HEK293 (cell line): Measurements from ENCODE around the gene TNFAIP8L2.

Experiments used
- KLF1 ChIP-seq: fragments of 450-650 bp; formaldehyde crosslinking; IDR thresholded peaks from 2 replicates; pipeline ENCODE4 v1.5.1; 2016; ENCODE audit warnings: missing biosample characterization, missing genetic modification characterization
- KLF10 ChIP-seq: fragments of 450-650 bp; IDR thresholded peaks from 2 replicates; pipeline ENCODE4 v1.5.1; 2018; ENCODE audit warnings: missing biosample characterization, mild to moderate bottlenecking, missing genetic modification characterization
- PRDM1 ChIP-seq: fragments of 450-650 bp; formaldehyde crosslinking; IDR thresholded peaks from 2 replicates; pipeline ENCODE4; 2016; ENCODE audit warnings: missing biosample characterization, missing genetic modification characterization
- REPIN1 ChIP-seq: fragments of 450-650 bp; formaldehyde crosslinking; IDR thresholded peaks from 2 replicates; pipeline ENCODE4 v1.5.1; 2017; ENCODE audit warnings: missing biosample characterization, missing genetic modification characterization, low read depth
- SP2 ChIP-seq: fragments of 450-650 bp; formaldehyde crosslinking; IDR thresholded peaks from 2 replicates; pipeline ENCODE4 v1.5.1; 2016; ENCODE audit warnings: missing biosample characterization, missing genetic modification characterization
- SP7 ChIP-seq: fragments of 450-650 bp; formaldehyde crosslinking; IDR thresholded peaks from 2 replicates; pipeline ENCODE4 v1.5.1; 2016; ENCODE audit warnings: missing biosample characterization, missing genetic modification characterization
- TCF7L2 ChIP-seq: IDR thresholded peaks from 2 replicates; pipeline ENCODE4 v1.6.1; 2011; ENCODE audit warnings: low read depth, mild to moderate bottlenecking, inconsistent platforms, low read length, moderate library complexity, borderline replicate concordance
- ZEB2 ChIP-seq: fragments of 450-650 bp; formaldehyde crosslinking; IDR thresholded peaks from 2 replicates; pipeline ENCODE4 v1.5.1; 2016; ENCODE audit warnings: missing biosample characterization, missing genetic modification characterization
- ZNF138 ChIP-seq: fragments of 450-650 bp; formaldehyde crosslinking; IDR thresholded peaks from 2 replicates; pipeline ENCODE4 v1.5.1; 2016; ENCODE audit warnings: missing biosample characterization, missing genetic modification characterization, borderline replicate concordance
- ZNF140 ChIP-seq: fragments of 450-650 bp; formaldehyde crosslinking; IDR thresholded peaks from 2 replicates; pipeline ENCODE4 v1.5.1; 2016; ENCODE audit warnings: missing biosample characterization, missing genetic modification characterization
- ZNF157 ChIP-seq: fragments of 450-650 bp; formaldehyde crosslinking; IDR thresholded peaks from 2 replicates; pipeline ENCODE4 v1.5.1; 2016; ENCODE audit warnings: missing biosample characterization, missing genetic modification characterization
- ZNF394 ChIP-seq: fragments of 450-650 bp; formaldehyde crosslinking; IDR thresholded peaks from 2 replicates; pipeline ENCODE4 v1.5.1; 2016; ENCODE audit warnings: missing biosample characterization, missing genetic modification characterization, mild to moderate bottlenecking, moderate library complexity, borderline replicate concordance
- ZNF510 ChIP-seq: fragments of 450-650 bp; formaldehyde crosslinking; IDR thresholded peaks from 2 replicates; pipeline ENCODE4 v1.5.1; 2018; ENCODE audit warnings: mild to moderate bottlenecking, missing genetic modification characterization, missing biosample characterization; ENCODE audit not compliant: insufficient replicate concordance
- ZNF558 ChIP-seq: fragments of 450-650 bp; formaldehyde crosslinking; IDR thresholded peaks from 2 replicates; pipeline ENCODE4 v1.5.1; 2016; ENCODE audit warnings: missing biosample characterization, missing genetic modification characterization
- ZNF561 ChIP-seq: fragments of 450-650 bp; IDR thresholded peaks from 2 replicates; pipeline ENCODE4 v1.5.1; 2018; ENCODE audit warnings: missing biosample characterization, missing genetic modification characterization, borderline replicate concordance
- ZNF629 ChIP-seq: fragments of 450-650 bp; formaldehyde crosslinking; IDR thresholded peaks from 2 replicates; pipeline ENCODE4 v1.5.1; 2017; ENCODE audit warnings: missing biosample characterization, missing genetic modification characterization
- ZNF843 ChIP-seq: fragments of 450-650 bp; formaldehyde crosslinking; IDR thresholded peaks from 2 replicates; pipeline ENCODE4 v1.5.1; 2016; ENCODE audit warnings: missing biosample characterization, missing genetic modification characterization
- ZSCAN30 ChIP-seq: fragments of 450-650 bp; IDR thresholded peaks from 2 replicates; pipeline ENCODE4 v1.5.1; 2018; ENCODE audit warnings: missing biosample characterization, mild to moderate bottlenecking, missing genetic modification characterization, moderate library complexity
- ZXDB ChIP-seq: fragments of 450-650 bp; formaldehyde crosslinking; IDR thresholded peaks from 2 replicates; pipeline ENCODE4 v1.5.1; 2016; ENCODE audit warnings: missing biosample characterization, missing genetic modification characterization
- TF ChIP-seq, protein P1 (sequence below): fragments of 450-650 bp; formaldehyde crosslinking; IDR thresholded peaks from 2 replicates; pipeline ENCODE4 v1.5.1; 2016; ENCODE audit warnings: missing biosample characterization, missing genetic modification characterization
- TF ChIP-seq, protein P2 (sequence below): fragments of 450-650 bp; formaldehyde crosslinking; IDR thresholded peaks from 2 replicates; pipeline ENCODE4 v1.5.1; 2016; ENCODE audit warnings: missing biosample characterization, missing genetic modification characterization
- TF ChIP-seq, protein P3 (sequence below): fragments of 450-650 bp; IDR thresholded peaks from 2 replicates; pipeline ENCODE4 v1.5.1; 2018; ENCODE audit warnings: missing biosample characterization, mild to moderate bottlenecking, missing genetic modification characterization
- TF ChIP-seq, protein P4 (sequence below): fragments of 450-650 bp; formaldehyde crosslinking; IDR thresholded peaks from 2 replicates; pipeline ENCODE4 v1.5.1; 2016; ENCODE audit warnings: missing biosample characterization, missing genetic modification characterization
- TF ChIP-seq, protein P5 (sequence below): fragments of 450-650 bp; formaldehyde crosslinking; IDR thresholded peaks from 2 replicates; pipeline ENCODE4 v1.5.1; 2016; ENCODE audit warnings: missing biosample characterization, missing genetic modification characterization
- TF ChIP-seq, protein P6 (sequence below): fragments of 450-650 bp; formaldehyde crosslinking; IDR thresholded peaks from 2 replicates; pipeline ENCODE4 v1.5.1; 2016; ENCODE audit warnings: missing biosample characterization, missing genetic modification characterization
- TF ChIP-seq, protein P7 (sequence below): fragments of 450-650 bp; formaldehyde crosslinking; IDR thresholded peaks from 2 replicates; pipeline ENCODE4 v1.5.1; 2016; ENCODE audit warnings: missing biosample characterization, missing genetic modification characterization

Gene TNFAIP8L2

DNA sequence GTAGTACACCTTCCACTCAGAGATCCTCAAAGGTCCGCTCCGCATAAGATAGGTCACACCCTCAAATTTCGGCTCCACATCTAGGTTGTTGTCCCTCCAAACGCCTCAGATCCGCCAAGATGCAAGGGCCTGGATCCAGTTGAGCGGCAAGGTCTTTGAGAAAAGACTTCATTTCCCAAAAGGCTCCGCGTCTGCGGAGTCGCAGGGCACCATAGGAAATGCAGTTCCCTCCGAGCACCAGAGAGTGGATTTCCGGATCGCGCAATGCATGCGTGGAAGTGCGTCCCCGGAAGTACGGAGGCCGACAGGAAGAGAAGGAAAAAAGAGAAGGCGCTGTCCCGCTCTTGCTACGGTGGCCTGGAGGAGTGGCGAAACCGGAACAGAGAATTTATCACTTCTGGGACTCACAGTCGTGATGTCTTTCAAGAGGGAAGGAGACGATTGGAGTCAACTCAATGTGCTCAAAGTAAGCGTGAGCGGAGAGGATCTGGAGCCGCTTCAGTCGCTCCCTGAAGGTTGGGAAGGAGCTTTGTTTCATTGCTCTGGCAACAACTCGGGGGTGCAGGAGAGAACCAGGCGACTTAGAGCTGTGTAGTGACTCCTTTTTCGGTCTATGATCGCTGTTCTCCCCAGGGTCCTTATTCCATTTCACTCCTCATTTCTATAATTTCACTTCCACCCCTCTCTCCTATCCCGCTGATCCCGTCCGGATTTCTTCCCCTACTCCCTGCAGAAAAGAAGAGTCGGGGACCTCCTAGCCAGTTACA lies 9.5 kb downstream of the TNFAIP8L2 start, which contains the start of the genes LYSMD1 and SCNM1 (continued):
- TF ChIP-seq, protein P1, sequence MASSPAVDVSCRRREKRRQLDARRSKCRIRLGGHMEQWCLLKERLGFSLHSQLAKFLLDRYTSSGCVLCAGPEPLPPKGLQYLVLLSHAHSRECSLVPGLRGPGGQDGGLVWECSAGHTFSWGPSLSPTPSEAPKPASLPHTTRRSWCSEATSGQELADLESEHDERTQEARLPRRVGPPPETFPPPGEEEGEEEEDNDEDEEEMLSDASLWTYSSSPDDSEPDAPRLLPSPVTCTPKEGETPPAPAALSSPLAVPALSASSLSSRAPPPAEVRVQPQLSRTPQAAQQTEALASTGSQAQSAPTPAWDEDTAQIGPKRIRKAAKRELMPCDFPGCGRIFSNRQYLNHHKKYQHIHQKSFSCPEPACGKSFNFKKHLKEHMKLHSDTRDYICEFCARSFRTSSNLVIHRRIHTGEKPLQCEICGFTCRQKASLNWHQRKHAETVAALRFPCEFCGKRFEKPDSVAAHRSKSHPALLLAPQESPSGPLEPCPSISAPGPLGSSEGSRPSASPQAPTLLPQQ (tag by site-specific recombination): peak; percentile 47; the same call in 1 of the 2 replicates
- TF ChIP-seq ZSCAN30 (tag by site-specific recombination): 0 out of 2 replicates have a peak, but pooled peaks have one; percentile 4
- peak; percentile 93 for TF ChIP-seq KLF10
- TF ChIP-seq, protein P2, sequence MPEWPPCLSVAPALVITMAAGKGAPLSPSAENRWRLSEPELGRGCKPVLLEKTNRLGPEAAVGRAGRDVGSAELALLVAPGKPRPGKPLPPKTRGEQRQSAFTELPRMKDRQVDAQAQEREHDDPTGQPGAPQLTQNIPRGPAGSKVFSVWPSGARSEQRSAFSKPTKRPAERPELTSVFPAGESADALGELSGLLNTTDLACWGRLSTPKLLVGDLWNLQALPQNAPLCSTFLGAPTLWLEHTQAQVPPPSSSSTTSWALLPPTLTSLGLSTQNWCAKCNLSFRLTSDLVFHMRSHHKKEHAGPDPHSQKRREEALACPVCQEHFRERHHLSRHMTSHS (tag by site-specific recombination): no peak
- peak; percentile 27; the same call in 1 of the 2 replicates for TF ChIP-seq ZNF558 (tag by site-specific recombination)
- TF ChIP-seq, protein P3, sequence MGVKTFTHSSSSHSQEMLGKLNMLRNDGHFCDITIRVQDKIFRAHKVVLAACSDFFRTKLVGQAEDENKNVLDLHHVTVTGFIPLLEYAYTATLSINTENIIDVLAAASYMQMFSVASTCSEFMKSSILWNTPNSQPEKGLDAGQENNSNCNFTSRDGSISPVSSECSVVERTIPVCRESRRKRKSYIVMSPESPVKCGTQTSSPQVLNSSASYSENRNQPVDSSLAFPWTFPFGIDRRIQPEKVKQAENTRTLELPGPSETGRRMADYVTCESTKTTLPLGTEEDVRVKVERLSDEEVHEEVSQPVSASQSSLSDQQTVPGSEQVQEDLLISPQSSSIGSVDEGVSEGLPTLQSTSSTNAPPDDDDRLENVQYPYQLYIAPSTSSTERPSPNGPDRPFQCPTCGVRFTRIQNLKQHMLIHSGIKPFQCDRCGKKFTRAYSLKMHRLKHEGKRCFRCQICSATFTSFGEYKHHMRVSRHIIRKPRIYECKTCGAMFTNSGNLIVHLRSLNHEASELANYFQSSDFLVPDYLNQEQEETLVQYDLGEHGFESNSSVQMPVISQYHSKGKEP: peak; percentile 56; the same call in 1 of the 2 replicates
- peak; percentile 98 for TF ChIP-seq ZNF561 (tag by site-specific recombination)
- TF ChIP-seq, protein P4, sequence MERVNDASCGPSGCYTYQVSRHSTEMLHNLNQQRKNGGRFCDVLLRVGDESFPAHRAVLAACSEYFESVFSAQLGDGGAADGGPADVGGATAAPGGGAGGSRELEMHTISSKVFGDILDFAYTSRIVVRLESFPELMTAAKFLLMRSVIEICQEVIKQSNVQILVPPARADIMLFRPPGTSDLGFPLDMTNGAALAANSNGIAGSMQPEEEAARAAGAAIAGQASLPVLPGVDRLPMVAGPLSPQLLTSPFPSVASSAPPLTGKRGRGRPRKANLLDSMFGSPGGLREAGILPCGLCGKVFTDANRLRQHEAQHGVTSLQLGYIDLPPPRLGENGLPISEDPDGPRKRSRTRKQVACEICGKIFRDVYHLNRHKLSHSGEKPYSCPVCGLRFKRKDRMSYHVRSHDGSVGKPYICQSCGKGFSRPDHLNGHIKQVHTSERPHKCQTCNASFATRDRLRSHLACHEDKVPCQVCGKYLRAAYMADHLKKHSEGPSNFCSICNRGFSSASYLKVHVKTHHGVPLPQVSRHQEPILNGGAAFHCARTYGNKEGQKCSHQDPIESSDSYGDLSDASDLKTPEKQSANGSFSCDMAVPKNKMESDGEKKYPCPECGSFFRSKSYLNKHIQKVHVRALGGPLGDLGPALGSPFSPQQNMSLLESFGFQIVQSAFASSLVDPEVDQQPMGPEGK (tag by site-specific recombination): no peak
- TF ChIP-seq ZNF510 (tag by site-specific recombination): no peak
- TF ChIP-seq, protein P5, sequence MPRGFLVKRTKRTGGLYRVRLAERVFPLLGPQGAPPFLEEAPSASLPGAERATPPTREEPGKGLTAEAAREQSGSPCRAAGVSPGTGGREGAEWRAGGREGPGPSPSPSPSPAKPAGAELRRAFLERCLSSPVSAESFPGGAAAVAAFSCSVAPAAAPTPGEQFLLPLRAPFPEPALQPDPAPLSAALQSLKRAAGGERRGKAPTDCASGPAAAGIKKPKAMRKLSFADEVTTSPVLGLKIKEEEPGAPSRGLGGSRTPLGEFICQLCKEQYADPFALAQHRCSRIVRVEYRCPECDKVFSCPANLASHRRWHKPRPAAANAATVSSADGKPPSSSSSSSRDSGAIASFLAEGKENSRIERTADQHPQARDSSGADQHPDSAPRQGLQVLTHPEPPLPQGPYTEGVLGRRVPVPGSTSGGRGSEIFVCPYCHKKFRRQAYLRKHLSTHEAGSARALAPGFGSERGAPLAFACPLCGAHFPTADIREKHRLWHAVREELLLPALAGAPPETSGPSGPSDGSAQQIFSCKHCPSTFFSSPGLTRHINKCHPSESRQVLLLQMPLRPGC (tag by site-specific recombination): peak; percentile 55; the same call in 1 of the 2 replicates
- TF ChIP-seq TCF7L2: peak; percentile 54; the same call in 1 of the 2 replicates
- TF ChIP-seq, protein P6, sequence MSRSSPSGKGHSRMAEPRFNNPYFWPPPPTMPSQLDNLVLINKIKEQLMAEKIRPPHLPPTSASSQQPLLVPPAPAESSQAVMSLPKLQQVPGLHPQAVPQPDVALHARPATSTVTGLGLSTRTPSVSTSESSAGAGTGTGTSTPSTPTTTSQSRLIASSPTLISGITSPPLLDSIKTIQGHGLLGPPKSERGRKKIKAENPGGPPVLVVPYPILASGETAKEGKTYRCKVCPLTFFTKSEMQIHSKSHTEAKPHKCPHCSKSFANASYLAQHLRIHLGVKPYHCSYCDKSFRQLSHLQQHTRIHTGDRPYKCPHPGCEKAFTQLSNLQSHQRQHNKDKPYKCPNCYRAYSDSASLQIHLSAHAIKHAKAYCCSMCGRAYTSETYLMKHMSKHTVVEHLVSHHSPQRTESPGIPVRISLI: peak; percentile 98
- TF ChIP-seq SP7 (tag by site-specific recombination): 0 out of 2 replicates have a peak, but pooled peaks have one; percentile 23
- no peak for TF ChIP-seq ZNF138 (tag by site-specific recombination)
- peak; percentile 86 for TF ChIP-seq ZXDB (tag by site-specific recombination)
- 0 out of 2 replicates have a peak, but pooled peaks have one; percentile 10 for TF ChIP-seq ZNF843
- TF ChIP-seq ZNF157 (tag by site-specific recombination): no peak
- TF ChIP-seq SP2 (tag by site-specific recombination): peak; percentile 91
- TF ChIP-seq, protein P7, sequence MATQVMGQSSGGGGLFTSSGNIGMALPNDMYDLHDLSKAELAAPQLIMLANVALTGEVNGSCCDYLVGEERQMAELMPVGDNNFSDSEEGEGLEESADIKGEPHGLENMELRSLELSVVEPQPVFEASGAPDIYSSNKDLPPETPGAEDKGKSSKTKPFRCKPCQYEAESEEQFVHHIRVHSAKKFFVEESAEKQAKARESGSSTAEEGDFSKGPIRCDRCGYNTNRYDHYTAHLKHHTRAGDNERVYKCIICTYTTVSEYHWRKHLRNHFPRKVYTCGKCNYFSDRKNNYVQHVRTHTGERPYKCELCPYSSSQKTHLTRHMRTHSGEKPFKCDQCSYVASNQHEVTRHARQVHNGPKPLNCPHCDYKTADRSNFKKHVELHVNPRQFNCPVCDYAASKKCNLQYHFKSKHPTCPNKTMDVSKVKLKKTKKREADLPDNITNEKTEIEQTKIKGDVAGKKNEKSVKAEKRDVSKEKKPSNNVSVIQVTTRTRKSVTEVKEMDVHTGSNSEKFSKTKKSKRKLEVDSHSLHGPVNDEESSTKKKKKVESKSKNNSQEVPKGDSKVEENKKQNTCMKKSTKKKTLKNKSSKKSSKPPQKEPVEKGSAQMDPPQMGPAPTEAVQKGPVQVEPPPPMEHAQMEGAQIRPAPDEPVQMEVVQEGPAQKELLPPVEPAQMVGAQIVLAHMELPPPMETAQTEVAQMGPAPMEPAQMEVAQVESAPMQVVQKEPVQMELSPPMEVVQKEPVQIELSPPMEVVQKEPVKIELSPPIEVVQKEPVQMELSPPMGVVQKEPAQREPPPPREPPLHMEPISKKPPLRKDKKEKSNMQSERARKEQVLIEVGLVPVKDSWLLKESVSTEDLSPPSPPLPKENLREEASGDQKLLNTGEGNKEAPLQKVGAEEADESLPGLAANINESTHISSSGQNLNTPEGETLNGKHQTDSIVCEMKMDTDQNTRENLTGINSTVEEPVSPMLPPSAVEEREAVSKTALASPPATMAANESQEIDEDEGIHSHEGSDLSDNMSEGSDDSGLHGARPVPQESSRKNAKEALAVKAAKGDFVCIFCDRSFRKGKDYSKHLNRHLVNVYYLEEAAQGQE (tag by site-specific recombination): peak; percentile 91
- no peak for TF ChIP-seq KLF1 (tag by site-specific recombination)
- peak; percentile 94 for TF ChIP-seq ZNF629 (tag by site-specific recombination)
- TF ChIP-seq PRDM1 (tag by site-specific recombination): peak; percentile 84
- TF ChIP-seq ZNF394: 0 out of 2 replicates have a peak, but pooled peaks have one; percentile 68
- no peak for TF ChIP-seq ZNF140 (tag by site-specific recombination)
- TF ChIP-seq ZEB2 (tag by site-specific recombination): peak; percentile 59
- TF ChIP-seq REPIN1 (tag by site-specific recombination): no peak
